SK-N-SH (cell line): ENCODE data around the gene BAZ1A. TPM values are rescaled to one million over a fixed set of nuclear protein-coding genes. Genes with fewer than 3 reads are reported as not detected.

Experiments used
- CTCF ChIA-PET: fragments of 300-600, 350-600 bp; formaldehyde crosslinking; extraction: SDS; loops from one replicate; lab custom pipeline; 2021; lab: Yijun Ruan, JAX
- POLR2A ChIA-PET: fragments of 350-600 bp; sonication (Branson Sonifier 250); formaldehyde crosslinking; extraction: SDS; loops from one replicate; lab custom pipeline; 2020; ENCODE audit warnings: antibody characterized with exemption, inconsistent platforms; lab: Yijun Ruan, JAX
- DNase-seq: peaks from one replicate; pipeline ENCODE4 v3.0.0; 2012
- H2AFZ ChIP-seq: fragments of 200-600 bp; sonication (generic); 2 replicates; pipeline ENCODE4 v1.8.1; 2016; ENCODE audit warnings: antibody characterized with exemption, mild to moderate bottlenecking, low read depth
- H3F3A ChIP-seq: fragments of 200-600 bp; sonication (generic); replicated peaks from 2 replicates; pipeline ENCODE3; 2016; ENCODE audit warnings: antibody characterized with exemption, mild to moderate bottlenecking; ENCODE audit not compliant: insufficient read depth
- H3K27ac ChIP-seq, 2 experiments: fragments of 200-500 bp in 1 of 2; fragments of 200-600 bp in 1 of 2; sonication (Bioruptor generic) in 1 of 2; sonication (generic), shearing (Covaris generic) in 1 of 2; 2 replicates each; pipeline versions ENCODE4 v1.5.1 to v1.6.1; 2014 to 2016; ENCODE audit warnings: low read depth in 2 of 2, inconsistent platforms in 1 of 2, low read length in 1 of 2, mild to moderate bottlenecking in 1 of 2, mixed read lengths in 1 of 2
- H3K27me3 ChIP-seq: fragments of 200-600 bp; sonication (generic), shearing (Covaris generic); 2 replicates; pipeline ENCODE4 v1.6.1; 2016; ENCODE audit warnings: mixed run types; ENCODE audit not compliant: insufficient read depth
- H3K36me3 ChIP-seq, 2 experiments: fragments of 200-500 bp in 1 of 2; fragments of 200-600 bp in 1 of 2; sonication (Bioruptor generic) in 1 of 2; sonication (generic) in 1 of 2; replicated peaks in 1 of 2; 2 replicates each; pipeline versions ENCODE3 to v1.5.1; 2014 to 2016; ENCODE audit warnings: low read length in 1 of 2, mild to moderate bottlenecking in 1 of 2; ENCODE audit not compliant: insufficient read depth in 2 of 2, control insufficient read depth in 1 of 2
- H3K4me1 ChIP-seq, 2 experiments: fragments of 200-500 bp in 1 of 2; fragments of 200-600 bp in 1 of 2; sonication (Bioruptor generic) in 1 of 2; sonication (generic), shearing (Covaris generic) in 1 of 2; 2 replicates each; pipeline versions ENCODE4 v1.5.1 to v1.6.1; 2014 to 2016; ENCODE audit warnings: low read depth in 1 of 2, low read length in 1 of 2, mixed run types in 1 of 2; ENCODE audit not compliant: insufficient read depth in 2 of 2, control insufficient read depth in 1 of 2
- H3K4me2 ChIP-seq: fragments of 200-600 bp; sonication (generic), shearing (Covaris generic); 2 replicates; pipeline ENCODE4 v1.6.1; 2017; ENCODE audit warnings: mixed run types
- H3K4me3 ChIP-seq, 2 experiments: fragments of 200-500 bp in 1 of 2; fragments of 200-600 bp in 1 of 2; sonication (Bioruptor generic) in 1 of 2; sonication (generic), shearing (Covaris generic) in 1 of 2; 2 replicates each; pipeline versions ENCODE4 v1.5.1 to v1.8.1; 2014 to 2016; ENCODE audit warnings: low read depth in 2 of 2, inconsistent platforms in 1 of 2, low read length in 1 of 2, mild to moderate bottlenecking in 1 of 2, mixed read lengths in 1 of 2, moderate library complexity in 1 of 2
- H3K79me2 ChIP-seq: fragments of 200-600 bp; sonication (generic); 2 replicates; pipeline ENCODE4 v1.8.1; 2017; ENCODE audit warnings: mild to moderate bottlenecking; ENCODE audit not compliant: insufficient read depth
- H3K9ac ChIP-seq: fragments of 200-600 bp; sonication (generic); 2 replicates; pipeline ENCODE4 v1.6.1; 2017; ENCODE audit warnings: mixed run types
- H3K9me2 ChIP-seq: fragments of 200-600 bp; sonication (generic); 2 replicates; pipeline ENCODE4 v1.6.1; 2017; ENCODE audit warnings: mixed run types
- H3K9me3 ChIP-seq: fragments of 200-600 bp; sonication (generic); 2 replicates; pipeline ENCODE4 v1.6.1; 2017; ENCODE audit warnings: mixed run types, mild to moderate bottlenecking, moderate library complexity
- H4K20me1 ChIP-seq: fragments of 200-600 bp; sonication (generic); 2 replicates; pipeline ENCODE4 v1.6.1; 2017; ENCODE audit warnings: mild to moderate bottlenecking, mixed run types; ENCODE audit not compliant: insufficient read depth
- ELF1 ChIP-seq: IDR thresholded peaks from 2 replicates; pipeline ENCODE4 v1.4.0; 2012
- EP300 ChIP-seq, 2 experiments: IDR thresholded peaks; 2 replicates each; pipeline versions ENCODE4 v1.4.0 to v1.6.1; 2012; ENCODE audit warnings: borderline replicate concordance in 1 of 2, low read depth in 1 of 2, low read length in 1 of 2
- EZH2phosphoT487 ChIP-seq: fragments of 200-600 bp; sonication (generic); IDR thresholded peaks from 2 replicates; pipeline ENCODE4 v1.6.1; 2017; ENCODE audit warnings: low read depth, mixed run types, mild to moderate bottlenecking, antibody characterized with exemption, moderate library complexity, borderline replicate concordance
- FOXJ3 ChIP-seq: sonication (generic); formaldehyde crosslinking; IDR thresholded peaks from 2 replicates; pipeline ENCODE4 v1.5.1; 2020; ENCODE audit warnings: mild to moderate bottlenecking, missing genetic modification reagents
- JUND ChIP-seq: IDR thresholded peaks from 2 replicates; pipeline ENCODE4 v1.4.0; 2012
- MXI1 ChIP-seq: IDR thresholded peaks from 2 replicates; pipeline ENCODE4 v1.6.1; 2012; ENCODE audit warnings: mild to moderate bottlenecking, low read depth, low read length, improper control_type of control experiment
- NFIC ChIP-seq: IDR thresholded peaks from 2 replicates; pipeline ENCODE4 v1.4.0; 2012; ENCODE audit warnings: borderline replicate concordance
- RAD21 ChIP-seq: IDR thresholded peaks from 2 replicates; pipeline ENCODE4 v1.6.1; 2012; ENCODE audit warnings: mild to moderate bottlenecking, low read length
- RXRA ChIP-seq: IDR thresholded peaks from 2 replicates; pipeline ENCODE4 v1.4.0; 2012; ENCODE audit warnings: low read depth, mild to moderate bottlenecking, borderline replicate concordance
- SMC3 ChIP-seq: IDR thresholded peaks from 2 replicates; pipeline ENCODE4 v1.6.1; 2012; ENCODE audit warnings: low read depth, low read length, improper control_type of control experiment
- USF2 ChIP-seq: fragments of 150-350 bp; IDR thresholded peaks from 2 replicates; pipeline ENCODE4 v1.6.1; 2017; ENCODE audit warnings: antibody characterized with exemption, low read length, low read depth, borderline replicate concordance
- ZBTB33 ChIP-seq: IDR thresholded peaks from 2 replicates; pipeline ENCODE4 v1.4.0; 2012; ENCODE audit warnings: low read depth, borderline replicate concordance
- WGBS: methylation state at CpG from one replicate; pipeline ENCODE4 v1.1.6; 2017; ENCODE audit warnings: low lambda C conversion rate; 5-methylcytosine and 5-hydroxymethylcytosine counted together
- polyA plus RNA-seq, 3 experiments: library from polyadenylated mRNA; depleted of rRNA; stranded (reverse); fragments of >200 nt; gene quantifications; 2 replicates each; pipeline ENCODE4 v1.2.3, GENCODE V29; 2012

The BAZ1A gene
- polyA plus RNA-seq, 1 of the 3 experiments (the other 2 are of a cell fraction) = 17.4 TPM

GRCh38 chr14:34895277-34895676, 20.1 kb upstream of the BAZ1A start:
- CTCF ChIA-PET = no interaction called here
- Histone ChIP-seq H3K79me2 (no peaks in the 10 kb centered on the region), H2AFZ (no peak overlapping the region), H3K36me3 (no peaks in the 10 kb centered on the region), H3F3A (no peaks in the 10 kb centered on the region), H3K27me3 (no peaks in the 10 kb centered on the region), H3K4me2 (no peak overlapping the region), H3K27ac (no peak overlapping the region), H3K9me3 (no peaks in the 10 kb centered on the region), H3K9ac (no peak overlapping the region), H3K9me2 (no peaks in the 10 kb centered on the region), H3K4me1 (no peaks in the 10 kb centered on the region), H4K20me1 (no peaks in the 10 kb centered on the region), H3K4me3 (no peak overlapping the region)
- no peak for TF ChIP-seq MXI1
- no peak for TF ChIP-seq EZH2phosphoT487
- DNase-seq = no peak
- WGBS = 74% methylated on average over 3 of the region's 3 CpGs
- POLR2A ChIA-PET = no interaction called here

DNA sequence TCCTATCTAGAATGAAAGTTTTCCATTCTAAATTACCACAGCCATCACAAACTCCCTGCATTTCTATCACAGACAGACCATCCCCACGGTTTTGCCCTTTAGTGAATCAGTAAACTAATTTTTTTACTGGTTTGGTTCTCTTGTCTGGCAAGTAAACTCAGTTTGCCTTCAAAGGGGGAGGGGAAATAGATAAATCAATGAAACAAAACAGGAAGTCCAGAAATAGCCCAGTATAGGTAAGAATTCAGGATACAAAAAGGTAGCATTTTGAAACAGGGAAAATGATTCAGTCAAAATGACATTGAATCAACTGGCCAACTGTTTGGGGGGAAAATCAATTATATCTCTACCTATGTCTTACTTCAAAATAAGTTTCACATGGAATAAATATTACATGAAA, 15.8 kb upstream of the BAZ1A start:
- WGBS = 17% methylated on average over 1 of the region's 1 CpG
- ChIA-PET POLR2A (no interaction called here), CTCF (no interaction called here)
- Histone ChIP-seq H3K4me3 (no peak overlapping the region), H3K4me1 (no peaks in the 10 kb centered on the region), H3K27me3 (no peaks in the 10 kb centered on the region), H3K9me2 (no peaks in the 10 kb centered on the region), H3K36me3 (no peaks in the 10 kb centered on the region), H3K4me2 (no peak overlapping the region), H3K79me2 (no peaks in the 10 kb centered on the region), H3K27ac (no peak overlapping the region), H2AFZ (no peak overlapping the region), H3K9ac (no peak overlapping the region), H3K9me3 (no peaks in the 10 kb centered on the region), H3F3A (no peaks in the 10 kb centered on the region), H4K20me1 (no peaks in the 10 kb centered on the region)
- no peak for TF ChIP-seq MXI1
- TF ChIP-seq JUND = no peak
- TF ChIP-seq EP300 (IDR thresholded peaks at IDR 0.05; ENCODE audit: borderline replicate concordance in 1 of 2, low read depth in 1 of 2, low read length in 1 of 2) = no peak
- no peak for TF ChIP-seq ELF1
- TF ChIP-seq ZBTB33 = no peak
- TF ChIP-seq EZH2phosphoT487 = no peak
- no peak for TF ChIP-seq RAD21
- no peak for TF ChIP-seq FOXJ3 (CRISPR knock-in tag)
- TF ChIP-seq RXRA = no peak
- TF ChIP-seq USF2 = no peak
- TF ChIP-seq NFIC = no peak
- TF ChIP-seq SMC3 = no peak
- no peak for DNase-seq
